ENCODE results near the gene OXLD1.
A peak's percentile ranks its signal among the peaks of the same experiment; 100 is the strongest.

Gene OXLD1

GRCh38 chr17:81667754-81668153 lies 1.3 kb upstream of the OXLD1 start:
- H3K4me1 ChIP-seq = peaks cover 0 to 30% (median 23%) of the 10 kb centered on the region in 4 donors
- intact Hi-C loops (cut with DNase I; ENCODE audit: low total_unique reads) = loop anchor here (2.0 kb wide), 1 partner anchor 31 kb away; the partner anchor contains the start of genes NPLOC4 and TSPAN10
- H3K36me3 ChIP-seq = peaks cover 28 to 44% (median 33%) of the 10 kb centered on the region in 3 donors
- TF ChIP-seq CTCF (IDR thresholded peaks at IDR 0.05) = no peak
- H3K27me3 ChIP-seq = no peaks in the 10 kb centered on the region
- H3K4me3 ChIP-seq = no peak overlapping the region
- no peak for DNase-seq
- no peak overlapping the region for H3K27ac ChIP-seq
- H3K9me3 ChIP-seq = no peaks in the 10 kb centered on the region

DNA sequence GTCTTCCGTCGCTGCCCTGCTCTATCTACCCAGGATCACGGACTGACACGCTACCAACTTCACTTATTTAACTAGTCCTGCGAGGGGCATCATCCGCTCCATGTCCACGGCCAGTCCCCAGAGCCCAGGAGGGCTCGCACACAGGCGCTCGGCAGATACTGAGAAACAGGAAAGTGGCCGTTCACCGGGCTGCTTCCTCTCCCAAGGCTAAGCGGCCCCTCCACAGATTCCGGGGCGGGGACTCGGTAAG lies 388 bp downstream of the OXLD1 start:
- peak overlapping the region; percentile 87 to 95 for H3K4me3 ChIP-seq
- no peaks in the 10 kb centered on the region for H3K27me3 ChIP-seq
- peaks cover 14 to 27% (median 16%) of the 10 kb centered on the region in 3 donors for H3K36me3 ChIP-seq
- peak overlapping the region; percentile 86 to 92 for H3K27ac ChIP-seq
- DNase-seq = no peak
- TF ChIP-seq CTCF (IDR thresholded peaks at IDR 0.05) = no peak
- H3K9me3 ChIP-seq = no peaks in the 10 kb centered on the region
- intact Hi-C loops (cut with DNase I; ENCODE audit: low total_unique reads) = loop anchor here (2.0 kb wide), 1 partner anchor 29 kb away; the partner anchor contains the start of genes NPLOC4 and TSPAN10
- peaks cover 0 to 30% (median 23%) of the 10 kb centered on the region in 4 donors for H3K4me1 ChIP-seq

DNA sequence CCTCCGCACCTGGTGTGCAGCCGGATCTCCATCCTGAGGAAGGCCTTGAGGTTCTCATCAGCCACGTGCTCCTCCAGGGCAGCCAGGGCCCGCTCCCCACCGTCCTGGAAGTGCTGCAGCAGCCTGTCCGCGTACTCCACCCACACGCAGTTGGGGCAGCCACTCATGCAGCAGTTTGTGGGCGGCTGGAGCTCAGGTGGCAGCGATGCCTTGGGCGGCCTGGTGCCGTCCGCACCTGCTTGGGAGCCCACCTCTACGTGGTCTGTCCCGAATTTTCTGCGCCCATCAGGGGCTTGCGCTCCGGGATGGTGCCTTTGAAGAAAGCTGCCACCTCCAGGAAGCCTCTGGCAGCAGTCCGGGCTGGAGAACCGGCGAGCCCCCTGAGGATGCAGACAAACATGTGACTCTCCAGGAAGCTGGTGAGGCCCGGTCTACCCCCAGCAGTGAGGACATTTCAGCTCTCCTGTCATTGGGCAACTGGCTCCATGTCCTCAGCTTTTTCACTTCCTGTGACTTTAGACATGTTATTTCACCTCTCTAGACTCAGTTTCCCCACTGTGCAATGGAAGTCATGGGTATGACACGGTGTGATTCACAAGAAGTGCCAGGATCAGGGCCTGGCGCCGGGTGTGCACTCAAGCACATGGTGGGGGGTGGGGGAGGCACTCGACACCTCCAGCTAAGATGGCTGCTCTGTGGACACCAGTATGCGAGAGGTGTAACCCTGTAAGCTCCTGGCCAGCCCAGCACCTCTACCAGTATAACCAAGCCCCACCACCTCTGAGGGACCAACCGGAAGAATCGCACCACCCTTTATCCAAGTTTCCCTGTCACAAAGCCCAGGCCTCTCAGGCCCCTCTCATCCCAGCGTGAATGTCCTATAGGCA lies 957 bp downstream of the OXLD1 start:
- H3K27me3 ChIP-seq = no peaks in the 10 kb centered on the region
- intact Hi-C loops (cut with DNase I; ENCODE audit: low total_unique reads) = loop anchor here (2.0 kb wide), 1 partner anchor 29 kb away; the partner anchor contains the start of genes NPLOC4 and TSPAN10
- DNase-seq = no peak
- no peak for TF ChIP-seq CTCF (IDR thresholded peaks at IDR 0.05)
- H3K4me1 ChIP-seq = peaks cover 0 to 30% (median 23%) of the 10 kb centered on the region in 4 donors
- H3K4me3 ChIP-seq = peak overlapping the region; percentile 87 to 95
- H3K36me3 ChIP-seq = peaks cover 11 to 21% (median 13%) of the 10 kb centered on the region in 3 donors
- H3K9me3 ChIP-seq = no peaks in the 10 kb centered on the region
- H3K27ac ChIP-seq = peak overlapping the region; percentile 86 to 92

- H3K27ac ChIP-seq = no peak overlapping the region
Measured at GRCh38 chr17:81664051-81664470, 2.3 kb downstream of the OXLD1 start.

DNA sequence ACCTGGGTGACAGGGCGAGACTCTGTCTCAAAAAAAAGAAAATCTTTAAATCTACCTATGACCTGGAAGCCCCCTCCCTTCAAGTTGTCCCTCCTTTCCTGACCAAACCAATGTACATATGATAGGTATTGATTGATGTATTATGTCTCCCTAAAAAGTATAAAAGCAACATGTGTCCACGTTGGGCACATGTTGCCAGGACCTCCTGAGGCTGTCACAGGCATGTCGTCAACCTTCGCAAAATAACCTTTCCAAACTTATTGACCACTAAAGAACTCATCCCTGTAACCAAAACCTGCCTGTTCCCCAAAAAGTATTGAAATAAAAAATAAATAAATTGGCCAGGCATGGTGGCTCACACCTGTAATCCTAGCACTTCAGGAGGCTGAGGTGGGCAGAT lies 4.4 kb downstream of the OXLD1 start:
- Histone ChIP-seq H3K4me1 (peaks cover 0 to 16% (median 11%) of the 10 kb centered on the region in 4 donors), H3K36me3 (peaks cover 0 to 7% (median 0%) of the 10 kb centered on the region in 3 donors), H3K4me3 (no peak overlapping the region), H3K27ac (no peak overlapping the region), H3K27me3 (no peaks in the 10 kb centered on the region), H3K9me3 (no peaks in the 10 kb centered on the region)
- intact Hi-C loops (cut with DNase I; ENCODE audit: low total_unique reads) = no loop called here
- DNase-seq = no peak
- no peak for TF ChIP-seq CTCF (IDR thresholded peaks at IDR 0.05)

More at GRCh38 chr17:81664051-81664470, 2.3 kb downstream of the OXLD1 start:
- Histone ChIP-seq H3K9me3 (no peaks in the 10 kb centered on the region), H3K4me3 (no peak overlapping the region), H3K36me3 (peaks cover 0 to 7% (median 0%) of the 10 kb centered on the region in 3 donors), H3K4me1 (peaks cover 0 to 30% (median 23%) of the 10 kb centered on the region in 4 donors), H3K27me3 (no peaks in the 10 kb centered on the region)
- intact Hi-C loops (cut with DNase I; ENCODE audit: low total_unique reads) = no loop called here
- DNase-seq = no peak
- TF ChIP-seq CTCF (IDR thresholded peaks at IDR 0.05) = no peak
